RWPE2 (cell line): ENCODE data around the gene SLC37A1.

ENCODE experiments used
- ATAC-seq: fragments of 200-7000 bp; cut with Tn5 transposase; 3 replicates; pipeline ENCODE4 v1.9.1; 2021; ENCODE audit warnings: low read depth
- DNase-seq: peaks from one replicate; pipeline ENCODE4 v3.0.0-alpha.2; 2020; ENCODE audit warnings: low spot score
- H3K27ac ChIP-seq: fragments of 450-650 bp; 2 replicates; pipeline ENCODE4 v1.5.1; 2017; ENCODE audit warnings: mild to moderate bottlenecking; ENCODE audit not compliant: poor library complexity, severe bottlenecking
- H3K27me3 ChIP-seq: fragments of 250-450 bp; sonication (Bioruptor Pico); 2 replicates; pipeline ENCODE4 v1.5.1; 2021; ENCODE audit warnings: mild to moderate bottlenecking, moderate library complexity; ENCODE audit not compliant: insufficient read depth, poor library complexity, severe bottlenecking
- H3K36me3 ChIP-seq: fragments of 250-450 bp; sonication (Bioruptor Pico); 2 replicates; pipeline ENCODE4 v1.5.1; 2020; ENCODE audit warnings: low read depth, mild to moderate bottlenecking, moderate library complexity
- H3K4me1 ChIP-seq: fragments of 250-450 bp; sonication (Bioruptor Pico); 2 replicates; pipeline ENCODE4 v1.5.1; 2021; ENCODE audit warnings: mild to moderate bottlenecking, moderate library complexity; ENCODE audit not compliant: insufficient read depth, poor library complexity, severe bottlenecking
- H3K4me3 ChIP-seq: fragments of 250-450 bp; sonication (Bioruptor Pico); 2 replicates; pipeline ENCODE4 v1.5.1; 2021; ENCODE audit warnings: mild to moderate bottlenecking, moderate library complexity; ENCODE audit not compliant: severe bottlenecking
- H3K9me3 ChIP-seq: fragments of 250-450 bp; sonication (Bioruptor Pico); 2 replicates; pipeline ENCODE4 v1.5.1; 2021; ENCODE audit warnings: mild to moderate bottlenecking, moderate library complexity; ENCODE audit not compliant: severe bottlenecking
- CTCF ChIP-seq: fragments of 450-650 bp; IDR thresholded peaks from one replicate; pipeline ENCODE4 v1.5.1; 2017; ENCODE audit warnings: mild to moderate bottlenecking, moderate library complexity; ENCODE audit not compliant: poor library complexity, severe bottlenecking

SLC37A1 gene

GRCh38 chr21:42590431-42591131 is 76.9 kb downstream of the SLC37A1 start:
- Histone ChIP-seq H3K9me3 (no peaks in the 10 kb centered on the region), H3K27me3 (no peaks in the 10 kb centered on the region), H3K27ac (no peak overlapping the region), H3K4me3 (no peak overlapping the region), H3K36me3 (no peaks in the 10 kb centered on the region), H3K4me1 (no peaks in the 10 kb centered on the region)
- no peak for TF ChIP-seq CTCF
- DNase-seq (peak; percentile 42), ATAC-seq (no peak)

- no peak overlapping the region for H3K27ac ChIP-seq
- H3K4me3 ChIP-seq, result no peak overlapping the region
- H3K9me3 ChIP-seq, result no peaks in the 10 kb centered on the region
- no peaks in the 10 kb centered on the region for H3K27me3 ChIP-seq
- no peak for DNase-seq
- no peaks in the 10 kb centered on the region for H3K36me3 ChIP-seq
- TF ChIP-seq CTCF, result no peak
- ATAC-seq, result no peak
- no peaks in the 10 kb centered on the region for H3K4me1 ChIP-seq
Observed at GRCh38 chr21:42591170-42591869, 77.7 kb downstream of the SLC37A1 start.

GRCh38 chr21:42592156-42592820 is 78.6 kb downstream of the SLC37A1 start:
- Histone ChIP-seq H3K27me3 (no peaks in the 10 kb centered on the region), H3K27ac (no peak overlapping the region), H3K4me3 (no peak overlapping the region), H3K36me3 (no peaks in the 10 kb centered on the region), H3K4me1 (no peaks in the 10 kb centered on the region), H3K9me3 (no peaks in the 10 kb centered on the region)
- ATAC-seq (no peak), DNase-seq (peak; percentile 23)
- TF ChIP-seq CTCF, result no peak

- Histone ChIP-seq H3K4me1 (no peaks in the 10 kb centered on the region), H3K4me3 (no peak overlapping the region), H3K27me3 (no peaks in the 10 kb centered on the region), H3K36me3 (no peaks in the 10 kb centered on the region), H3K9me3 (no peaks in the 10 kb centered on the region), H3K27ac (no peak overlapping the region)
- DNase-seq, result peak; percentile 62
- peak; percentile 96 for ATAC-seq
- TF ChIP-seq CTCF, result peak; percentile 86
Observed at GRCh38 chr21:42593007-42593814, 79.6 kb downstream of the SLC37A1 start.
